HG03354 (cell line): ENCODE results near the gene KRTCAP2.
"Not testable (repeated sequence)": the region's sequence is repeated elsewhere in the genome, so short reads cannot be mapped to it uniquely, and the experiment has no call there.

Source experiments
- ATAC-seq: cut with Tn5 transposase; IDR thresholded peaks from one replicate; pipeline ENCODE4 v1.9.1; 2021; ENCODE audit warnings: mild to moderate bottlenecking; ENCODE audit not compliant: unreplicated experiment, poor library complexity, severe bottlenecking

KRTCAP2 gene

GRCh38 chr1:155170806-155171205 is 2.3 kb downstream of the KRTCAP2 start:
- ATAC-seq: no peak

- no peak for ATAC-seq
Measured at GRCh38 chr1:155170101-155170785, 2.9 kb downstream of the KRTCAP2 start.

GRCh38 chr1:155169541-155169940 is 3.6 kb downstream of the KRTCAP2 start:
- no peak for ATAC-seq

- ATAC-seq: no peak
Measured at GRCh38 chr1:155168456-155169210, 4.5 kb downstream of the KRTCAP2 start.

- ATAC-seq: not testable (repeated sequence)
Measured at GRCh38 chr1:155168105-155168445, 5.0 kb downstream of the KRTCAP2 start.

- peak; percentile 54 for ATAC-seq
Measured at GRCh38 chr1:155167166-155168104, 5.7 kb downstream of the KRTCAP2 start.

- no peak for ATAC-seq
Measured at GRCh38 chr1:155166471-155167165, 6.5 kb downstream of the KRTCAP2 start.

- no peak for ATAC-seq
Measured at GRCh38 chr1:155166051-155166470, 7.0 kb downstream of the KRTCAP2 start.

- ATAC-seq: not testable (repeated sequence)
Measured at GRCh38 chr1:155164625-155165024, 8.5 kb downstream of the KRTCAP2 start.

- not testable (repeated sequence) for ATAC-seq
Measured at GRCh38 chr1:155163785-155164184, 9.3 kb downstream of the KRTCAP2 start.

- ATAC-seq: not testable (repeated sequence)
Measured at GRCh38 chr1:155162631-155163030, 10.5 kb downstream of the KRTCAP2 start.

- no peak for ATAC-seq
Measured at GRCh38 chr1:155160128-155160527, 13.0 kb downstream of the KRTCAP2 start.

- no peak for ATAC-seq
Measured at GRCh38 chr1:155158991-155159390, 14.1 kb downstream of the KRTCAP2 start.

- ATAC-seq: not testable (repeated sequence)
Measured at GRCh38 chr1:155155996-155156643, 17.0 kb downstream of the KRTCAP2 start.

GRCh38 chr1:155145491-155145890 is 27.6 kb downstream of the KRTCAP2 start:
- ATAC-seq: no peak

- ATAC-seq: no peak
Measured at GRCh38 chr1:155141749-155142148, 31.4 kb downstream of the KRTCAP2 start.

GRCh38 chr1:155140630-155140953 is 32.5 kb downstream of the KRTCAP2 start:
- no peak for ATAC-seq

GRCh38 chr1:155139895-155140629 is 33.0 kb downstream of the KRTCAP2 start, which contains the start of gene DPM3:
TSS of gene DPM3 (minus strand) at chr1:155140531. CDS start at chr1:155140240, 291 bp downstream.
- peak; percentile 71 for ATAC-seq
